HG02884 (cell line): ENCODE measurements around the gene CDON.

Source experiments
- ATAC-seq: cut with Tn5 transposase; IDR thresholded peaks from one replicate; pipeline ENCODE4 v1.9.1; 2021; ENCODE audit warnings: mild to moderate bottlenecking, moderate library complexity; ENCODE audit not compliant: unreplicated experiment

CDON gene

DNA sequence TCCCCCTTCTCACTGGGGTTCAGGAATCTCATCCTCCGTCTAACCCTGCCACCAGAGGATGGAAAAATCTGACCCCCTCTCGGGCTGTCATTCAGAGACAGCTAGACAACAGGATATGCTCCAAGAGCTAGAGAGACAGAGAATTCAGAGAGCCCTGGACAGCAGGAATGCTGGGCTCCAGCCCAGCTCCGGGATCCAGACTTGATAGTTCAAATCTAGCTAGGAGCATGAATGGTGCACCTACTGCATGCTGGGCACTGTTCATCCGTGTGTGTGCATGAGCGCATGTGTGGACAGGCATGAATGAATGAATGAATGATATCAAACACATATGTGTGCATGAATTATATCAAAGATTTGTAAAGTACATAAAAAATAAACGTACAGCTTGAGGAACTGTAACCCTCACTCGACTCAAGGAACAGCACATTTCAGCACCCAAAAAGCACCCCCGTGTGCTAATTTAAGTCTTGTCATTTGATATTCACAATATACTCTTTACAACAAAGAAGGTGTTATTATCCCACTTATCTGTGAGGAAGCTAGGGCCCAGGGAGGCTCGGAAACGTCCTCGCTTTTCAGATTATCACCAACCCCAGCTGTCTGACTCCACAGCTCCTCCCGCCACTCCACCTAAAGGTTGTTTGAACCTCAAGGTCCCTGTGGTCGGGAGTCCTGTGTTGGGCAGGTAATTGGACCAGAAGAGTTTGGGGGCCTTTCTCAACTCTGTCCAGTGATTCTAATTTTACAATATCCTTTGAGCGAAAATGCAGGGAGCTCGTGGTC is 117.5 kb downstream of the CDON start:
- ATAC-seq, result no peak

DNA sequence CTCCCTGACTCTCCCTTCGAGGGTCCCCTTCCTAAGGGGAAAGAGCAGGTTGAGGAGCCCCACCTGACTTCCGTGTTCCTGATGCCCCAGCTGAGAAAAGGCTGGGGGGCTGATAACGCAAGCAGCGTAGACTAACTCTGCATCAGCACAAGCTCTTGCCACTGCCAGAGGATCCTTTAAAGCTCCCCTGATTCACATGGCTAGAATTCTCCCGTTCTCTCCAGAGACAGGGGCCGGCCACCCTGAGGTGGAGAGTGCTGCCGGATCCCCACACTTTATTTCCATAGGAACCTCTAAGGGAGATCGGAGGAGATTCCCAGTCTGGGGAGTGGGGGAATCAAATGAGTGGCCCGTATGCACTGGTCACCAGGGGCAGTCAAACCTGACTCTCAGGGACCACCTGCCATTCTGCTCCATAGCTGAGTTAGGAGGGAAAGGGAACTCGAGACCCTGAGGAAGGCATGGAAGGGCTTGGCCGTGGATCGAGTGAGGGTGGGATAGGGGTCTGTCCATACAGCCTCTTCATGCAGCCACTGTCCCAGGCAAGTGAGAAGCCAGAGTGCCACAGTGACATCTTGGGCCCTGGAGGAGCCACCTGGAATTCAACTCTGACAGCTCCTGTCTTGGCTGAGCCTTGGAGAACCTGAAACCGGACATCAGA is 118.2 kb downstream of the CDON start:
- no peak for ATAC-seq

DNA sequence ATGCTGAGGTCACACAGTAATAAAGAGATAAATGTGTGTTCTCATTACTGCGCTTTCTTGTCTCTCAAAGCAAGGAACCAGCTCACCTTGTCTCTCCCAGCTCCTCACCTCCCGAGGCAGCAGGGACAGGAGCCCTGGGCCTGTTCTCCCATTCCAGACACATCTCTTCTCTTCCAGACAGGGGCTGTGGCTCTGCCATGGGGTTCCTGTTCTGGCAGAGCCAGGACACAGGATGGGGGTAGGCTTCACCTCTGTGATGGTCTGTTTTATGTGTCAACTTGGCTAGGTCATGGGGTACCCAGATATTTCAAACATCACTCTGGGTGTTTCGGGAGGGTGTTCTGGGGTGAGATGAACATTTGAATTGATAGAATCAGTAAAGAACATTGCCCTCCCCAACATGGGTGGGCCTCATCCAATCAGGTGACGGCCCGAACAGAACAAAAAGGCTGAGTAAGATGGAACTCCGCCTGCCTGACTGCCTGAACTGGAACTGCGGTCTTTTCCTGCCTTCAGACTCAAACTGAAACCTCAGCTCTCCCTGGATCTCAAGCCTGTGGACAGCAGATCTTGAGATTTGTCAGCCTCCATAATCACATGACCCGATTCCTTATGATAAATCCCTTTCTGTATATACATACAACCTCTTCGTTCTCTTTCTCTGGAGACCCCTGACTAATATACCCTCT is 118.9 kb downstream of the CDON start:
- ATAC-seq, result no peak

DNA sequence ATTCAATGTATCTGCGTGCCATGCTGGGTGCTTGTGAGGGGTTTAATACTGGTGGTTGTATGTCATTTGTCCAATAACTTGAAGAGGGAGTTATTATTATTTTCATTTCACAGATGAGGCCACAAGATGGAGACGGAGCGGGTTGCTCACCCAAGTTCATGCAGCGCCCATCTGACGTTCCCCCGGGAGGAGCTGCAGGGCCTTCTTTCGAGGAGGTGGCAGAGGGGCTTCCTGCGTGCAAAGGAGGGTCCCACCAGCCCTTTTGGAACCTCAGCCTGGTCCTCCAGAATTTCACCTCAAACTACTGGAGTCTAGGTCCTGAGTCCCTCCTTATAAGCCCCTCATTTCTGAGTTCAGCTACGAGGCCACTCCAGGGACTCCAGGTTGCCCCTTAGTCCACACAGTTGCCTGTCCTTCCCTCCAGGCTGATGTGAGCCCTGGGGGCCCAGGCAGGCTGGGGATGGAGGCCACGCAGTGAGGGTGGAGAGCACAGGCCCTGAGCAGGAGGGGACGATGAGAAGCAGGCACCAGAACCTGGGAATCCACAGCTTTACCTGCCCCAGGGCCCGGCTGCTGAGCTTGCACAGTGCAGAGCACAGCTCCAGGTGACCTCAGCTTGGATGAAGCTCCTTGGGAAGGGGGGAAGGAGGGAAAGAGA is 119.8 kb downstream of the CDON start:
- ATAC-seq, result no peak

DNA sequence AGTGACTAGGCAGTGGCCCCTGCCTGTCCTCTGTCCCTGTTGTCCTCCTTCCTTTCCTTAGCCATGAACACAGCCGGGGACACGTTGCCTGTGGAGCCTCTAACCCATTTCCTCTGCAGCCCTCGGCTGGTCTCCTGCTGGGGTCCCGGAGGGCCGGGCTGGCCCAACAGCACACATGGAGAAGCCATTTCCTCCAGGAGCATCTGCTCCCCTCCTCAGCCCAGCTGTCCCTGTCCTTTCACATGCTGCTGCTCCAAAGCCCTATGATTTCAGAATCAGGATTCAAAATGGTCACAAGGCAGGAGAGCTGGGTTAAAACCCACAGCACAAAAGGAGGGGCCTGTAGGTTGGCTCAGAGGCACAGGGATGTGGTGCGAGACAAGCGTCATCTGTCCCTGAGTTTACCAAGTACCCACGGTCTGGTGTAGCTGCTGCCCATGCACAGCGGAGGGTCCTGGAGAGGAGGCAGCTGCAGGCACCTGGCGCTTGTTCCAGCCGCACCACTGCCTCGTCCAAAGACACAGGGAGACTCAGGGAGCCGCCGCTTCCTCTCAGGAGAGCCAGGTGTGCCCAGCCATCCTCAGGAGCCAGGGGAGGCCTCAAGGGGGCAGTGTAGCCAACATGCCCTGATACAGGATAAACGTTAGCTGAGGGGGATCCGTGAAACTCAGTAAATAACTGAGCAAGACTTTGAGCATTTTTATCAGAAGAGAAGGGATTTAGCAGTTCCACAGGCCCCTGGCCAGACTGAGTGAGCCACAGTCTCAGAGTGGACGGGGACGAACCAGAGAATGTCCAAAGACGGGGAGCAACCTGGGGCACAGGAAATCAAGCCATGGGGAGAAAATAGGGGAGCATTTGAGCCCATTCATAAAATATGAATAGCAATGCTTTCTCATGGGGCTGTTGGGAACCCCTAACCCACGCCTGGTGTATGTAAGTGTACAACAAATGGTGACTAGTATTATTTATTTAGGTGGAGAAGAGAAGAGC is 120.8 kb downstream of the CDON start:
- no peak for ATAC-seq

DNA sequence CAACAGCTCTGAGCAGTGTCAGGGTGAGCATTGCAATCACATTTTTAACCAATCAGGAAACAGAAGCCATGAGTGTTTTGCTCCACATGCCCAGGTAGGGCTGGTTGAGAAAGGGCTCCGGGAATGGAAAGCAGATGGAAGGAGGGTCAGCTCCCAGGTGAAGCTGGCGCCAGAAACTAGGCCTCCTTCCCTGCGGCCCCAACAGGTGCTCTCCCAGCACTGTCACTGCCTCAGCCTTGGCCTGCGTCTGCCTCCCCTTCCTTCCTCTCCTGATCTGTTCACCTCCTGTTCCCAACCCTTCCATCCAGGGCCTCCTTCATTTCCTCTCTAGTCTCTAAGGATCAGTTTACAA is 121.4 kb downstream of the CDON start:
- no peak for ATAC-seq

DNA sequence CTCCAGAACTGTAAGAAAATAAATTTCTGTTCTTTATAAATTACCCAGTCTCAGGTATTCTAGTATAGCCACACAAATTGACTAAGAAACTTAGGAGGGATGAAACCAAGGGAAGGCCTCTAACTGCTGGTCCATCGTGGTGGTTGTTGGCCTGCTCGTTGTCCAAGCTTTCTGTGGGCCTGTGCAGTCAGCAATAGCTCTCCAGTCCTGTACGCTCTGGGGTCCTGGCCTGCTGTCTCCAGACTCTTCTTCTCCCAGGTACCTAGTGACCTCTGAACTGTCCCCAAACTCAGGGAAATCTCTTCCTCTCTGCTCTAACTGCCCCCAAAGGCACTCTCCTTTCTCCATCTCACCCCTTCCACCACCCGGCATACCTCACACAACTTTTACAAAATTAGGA is 122.5 kb downstream of the CDON start:
- no peak for ATAC-seq

DNA sequence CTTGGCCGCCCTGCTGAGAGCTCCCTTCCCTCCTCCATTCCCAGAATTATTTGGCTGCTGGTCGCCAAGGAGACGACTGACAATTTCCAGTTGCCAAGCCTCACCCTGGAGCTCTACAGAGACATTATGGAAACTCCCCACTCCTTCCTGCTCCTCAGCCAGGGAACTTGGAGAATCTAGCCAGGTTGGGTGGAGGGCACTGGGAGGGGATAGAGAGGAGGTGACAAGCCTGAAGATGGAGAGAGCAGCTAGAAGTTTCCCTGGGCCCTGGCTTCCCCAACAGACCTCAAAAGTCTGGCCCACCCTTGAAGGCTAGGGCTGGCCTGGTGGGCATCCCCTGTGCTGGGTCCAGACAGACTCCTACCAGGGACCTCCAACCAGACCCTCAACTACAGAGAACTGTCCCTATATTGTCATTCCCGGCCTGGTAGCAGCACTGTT is 123.6 kb downstream of the CDON start:
- no peak for ATAC-seq

DNA sequence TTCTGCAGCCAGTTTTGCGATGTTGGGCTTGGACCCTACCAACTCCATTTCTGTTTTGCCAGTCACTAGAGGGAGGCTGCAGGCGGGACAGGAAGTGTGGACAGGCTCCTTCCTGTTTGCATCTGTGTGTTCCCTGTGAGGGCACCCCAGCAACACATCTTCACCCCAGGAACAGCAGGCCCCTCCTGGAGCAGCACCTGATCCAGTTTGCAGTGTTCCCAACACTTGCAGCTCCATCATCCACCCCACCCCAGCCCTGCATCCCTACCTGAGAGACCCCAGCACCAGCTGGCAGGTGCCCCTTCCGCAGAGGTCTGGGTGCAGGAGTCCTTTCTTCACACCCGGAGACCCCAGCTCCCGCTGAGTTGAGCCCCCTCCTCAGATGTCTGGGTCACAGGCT is 124.2 kb downstream of the CDON start:
- no peak for ATAC-seq

DNA sequence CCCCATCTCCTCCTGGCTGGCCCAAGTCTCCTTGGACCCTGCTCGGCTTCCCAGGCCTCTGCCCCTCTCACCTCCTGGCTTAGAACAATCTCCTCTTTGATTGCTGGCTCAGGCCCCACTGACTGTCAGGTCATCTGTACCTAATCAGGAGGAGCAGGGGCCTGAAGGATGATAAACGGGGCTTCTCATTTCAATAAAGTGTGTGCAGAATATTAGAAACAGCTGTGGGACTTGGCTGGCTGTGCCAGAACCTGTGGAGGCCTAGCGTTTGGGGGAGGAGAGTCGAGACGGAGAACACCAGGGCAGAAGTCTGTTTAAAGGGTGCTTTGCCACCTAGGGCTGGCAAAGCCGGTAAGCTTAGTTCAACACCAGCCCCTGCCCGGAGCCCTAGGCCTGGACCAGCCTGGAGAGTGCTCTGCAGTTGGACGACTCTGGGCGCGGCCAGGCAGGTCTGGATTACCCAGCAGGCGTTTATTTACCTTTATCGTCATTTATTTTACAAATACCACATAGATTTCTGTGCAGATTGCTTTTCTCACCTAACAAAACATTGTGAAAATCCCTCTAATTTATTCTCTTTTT is 127.0 kb downstream of the CDON start:
- ATAC-seq, result no peak

DNA sequence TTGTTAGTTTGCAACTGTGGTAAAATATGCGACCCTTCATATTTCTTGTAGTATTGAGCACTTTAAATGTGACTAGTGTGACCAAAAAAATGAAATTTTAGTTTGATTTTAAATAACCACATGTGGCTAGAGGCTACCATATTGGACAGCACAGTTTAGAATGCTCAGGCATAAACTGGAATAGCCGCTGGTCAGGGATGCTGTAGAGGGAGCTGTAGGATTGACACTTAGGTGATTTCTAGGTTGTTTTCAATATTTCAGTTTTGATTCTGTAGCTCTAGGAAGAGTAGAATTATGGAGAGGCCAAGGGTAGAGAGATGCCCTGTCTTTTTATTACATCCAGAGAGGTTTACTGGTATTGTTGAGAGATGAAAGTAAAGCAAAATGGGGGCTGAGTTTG is 127.6 kb downstream of the CDON start:
- ATAC-seq, result no peak

DNA sequence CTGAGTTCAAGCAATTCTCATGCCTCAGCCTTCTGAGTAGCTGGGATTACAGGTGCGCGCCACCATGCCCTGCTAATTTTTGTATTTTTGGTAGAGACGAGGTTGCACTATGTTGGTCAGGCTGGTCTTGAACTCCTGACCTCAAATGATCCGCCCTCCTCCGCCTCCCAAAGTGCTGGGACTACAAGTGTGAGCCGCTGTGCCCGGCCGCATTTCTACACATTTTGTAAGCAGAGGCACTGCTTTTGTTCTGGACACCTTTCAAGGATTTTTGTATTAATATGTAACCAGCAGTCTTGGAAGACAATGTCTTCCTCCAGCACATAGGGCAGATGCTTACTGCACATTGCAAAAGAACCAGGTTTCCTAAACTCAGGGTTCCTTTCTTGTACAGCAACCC is 128.2 kb downstream of the CDON start:
- no peak for ATAC-seq

DNA sequence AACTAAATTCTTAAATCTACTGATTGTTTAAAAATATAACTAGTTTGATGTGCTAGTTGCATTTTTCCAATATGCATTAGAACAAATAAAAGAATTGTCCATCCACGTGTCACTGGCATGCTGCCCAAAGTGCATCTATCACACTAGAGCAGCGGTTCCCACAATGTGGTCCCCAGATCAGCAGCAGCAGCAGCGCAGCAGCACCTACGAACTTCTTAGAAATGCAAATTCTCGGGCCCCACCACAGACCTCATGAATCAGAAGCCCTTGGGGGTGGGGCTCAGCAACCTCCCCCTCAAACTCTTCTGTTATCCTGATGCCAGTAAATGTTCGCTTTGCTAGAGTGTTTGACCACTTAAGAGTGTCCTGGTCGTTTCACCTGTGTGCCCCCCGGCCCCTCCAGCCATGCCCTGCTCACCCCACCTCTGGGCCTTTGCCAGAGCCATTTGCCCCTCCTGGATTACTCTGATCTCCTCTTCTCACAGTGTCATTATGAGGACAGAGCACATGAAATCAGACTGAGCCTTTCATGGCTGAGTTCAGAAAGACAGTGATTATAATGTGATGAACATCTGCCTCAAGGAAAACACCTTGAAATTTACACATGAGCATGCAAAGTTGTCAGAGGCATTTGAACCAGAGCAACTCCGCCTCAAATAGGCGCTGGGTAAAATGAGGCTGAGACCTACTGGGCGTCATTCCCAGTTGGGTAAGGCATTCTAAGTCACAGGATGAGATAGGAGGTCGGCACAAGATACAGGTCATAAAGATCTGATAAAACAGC is 129.4 kb downstream of the CDON start:
- ATAC-seq, result no peak

DNA sequence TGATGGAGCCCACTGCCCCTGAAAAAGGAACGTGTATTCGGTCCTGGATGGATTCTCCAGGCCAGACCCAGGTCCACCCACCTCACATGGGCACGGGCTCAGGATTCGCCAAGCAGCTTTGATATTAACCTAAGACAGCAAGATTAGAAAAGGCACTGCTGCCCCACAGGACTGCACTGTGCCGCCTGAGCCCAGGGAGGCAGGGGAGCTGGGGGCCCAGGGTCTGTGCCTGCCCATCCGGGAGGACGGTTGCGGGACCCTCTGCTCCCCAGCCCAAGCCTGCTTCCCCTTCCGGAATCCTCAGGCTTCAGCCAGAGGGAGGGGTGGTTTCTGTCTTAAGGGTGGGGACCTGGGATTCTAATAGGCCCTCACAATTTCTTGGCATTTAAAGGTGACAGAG is 130.4 kb downstream of the CDON start:
- ATAC-seq, result no peak

DNA sequence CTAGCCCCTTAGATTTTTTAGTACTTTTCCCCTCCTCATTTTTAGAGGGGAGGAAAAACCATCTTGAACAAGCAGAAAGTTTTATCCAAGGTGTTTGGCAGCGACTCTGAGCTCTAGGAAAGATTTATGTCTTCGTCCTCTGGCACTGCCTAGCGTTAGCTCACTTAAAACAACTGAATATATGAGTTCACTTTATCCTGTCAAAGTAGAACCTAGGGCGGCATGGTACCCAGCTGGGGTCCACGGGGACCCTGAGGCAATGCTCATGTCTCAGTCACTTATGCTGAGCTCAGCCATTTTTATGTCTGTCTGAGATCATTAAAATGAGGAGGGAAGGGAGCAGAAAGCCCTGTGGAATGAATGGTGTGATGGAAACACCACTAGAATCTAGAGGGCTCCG is 131.0 kb downstream of the CDON start:
- no peak for ATAC-seq

DNA sequence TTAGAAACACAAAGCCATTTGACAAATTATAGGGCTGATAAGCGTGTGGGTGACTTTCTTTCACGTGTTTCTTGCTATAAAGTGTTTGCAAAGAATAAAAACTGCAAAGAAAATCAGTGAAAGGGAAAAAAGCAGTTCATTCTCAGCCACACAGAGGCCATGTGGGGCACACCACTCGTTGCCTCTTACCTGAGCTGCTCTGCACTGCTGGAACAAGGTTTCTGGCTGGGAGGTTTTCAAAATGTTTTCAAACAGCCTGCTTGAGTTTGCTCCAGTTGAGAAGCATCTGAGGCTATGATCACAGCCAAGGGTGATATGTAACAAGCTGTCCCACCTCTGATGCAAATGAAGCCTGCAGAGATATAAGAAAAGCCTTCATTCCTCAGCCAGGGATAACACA is 131.6 kb downstream of the CDON start:
- no peak for ATAC-seq

DNA sequence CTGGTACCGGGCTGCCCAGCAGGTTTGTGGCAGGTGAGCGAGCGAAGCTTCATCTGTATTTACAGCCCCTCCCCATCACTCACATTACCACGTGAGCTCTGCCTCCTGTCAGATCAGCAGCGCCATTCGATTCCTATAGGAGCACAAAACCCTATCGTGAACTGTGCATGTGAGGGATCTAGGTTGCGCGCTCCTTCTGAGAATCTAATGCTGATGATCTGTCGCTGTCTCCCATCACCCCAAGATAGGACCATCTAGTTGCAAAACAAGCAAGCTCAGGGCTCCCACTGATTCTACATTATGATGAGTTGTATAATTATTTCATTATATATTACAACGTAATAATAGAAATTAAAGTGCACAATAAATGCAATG is 132.6 kb downstream of the CDON start:
- no peak for ATAC-seq

DNA sequence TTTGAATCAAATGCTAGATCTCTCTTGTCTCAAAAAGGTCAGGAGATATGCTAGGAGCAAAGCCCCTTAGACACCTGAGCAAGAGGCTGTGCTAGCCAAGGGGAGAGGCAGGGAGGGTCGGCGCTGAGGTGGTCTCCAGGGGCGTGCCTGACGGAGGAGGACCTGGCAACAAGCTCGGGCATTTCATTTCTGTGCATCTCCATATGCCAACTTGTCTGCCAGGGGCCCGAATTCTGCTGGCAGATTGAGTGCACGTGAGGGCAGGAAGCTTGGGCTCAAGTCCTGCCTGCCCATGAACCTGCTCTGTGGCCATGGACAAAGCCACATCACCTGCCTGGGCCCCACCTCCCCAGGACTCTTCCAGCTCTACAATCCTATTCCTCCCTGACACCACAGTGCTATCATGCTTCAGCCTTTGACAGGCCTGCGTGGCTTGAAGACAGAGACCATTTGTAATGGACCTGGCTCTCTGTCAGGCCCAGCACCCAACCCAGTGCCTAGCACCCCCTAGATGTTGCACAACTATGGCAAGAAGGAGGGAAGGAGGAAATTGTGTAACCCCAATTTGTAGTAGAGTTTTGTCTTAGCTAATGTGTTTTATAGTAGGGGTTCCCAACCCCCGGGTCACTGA is 133.1 kb downstream of the CDON start:
- ATAC-seq, result no peak

DNA sequence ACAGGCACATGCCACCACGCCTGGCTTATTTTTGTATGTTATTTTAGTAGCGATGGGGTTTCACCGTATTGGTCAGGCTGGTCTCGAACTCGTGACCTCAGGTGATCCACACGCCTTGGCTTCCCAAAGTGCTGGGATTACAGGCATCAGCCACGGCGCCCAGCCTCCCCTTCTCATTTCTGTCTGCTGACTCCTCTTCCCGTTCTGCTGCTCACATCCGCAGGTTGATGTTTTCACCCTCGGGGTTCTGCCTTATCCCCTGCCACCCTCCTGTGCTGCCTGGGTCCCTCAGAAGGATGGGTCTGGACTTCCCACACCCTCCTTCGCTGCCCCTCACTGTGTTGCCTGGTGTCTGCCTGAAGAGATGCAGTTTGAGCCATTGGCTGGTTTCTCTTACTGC is 136.0 kb downstream of the CDON start:
- no peak for ATAC-seq
